ENCODE results near the gene CCDC192.

DNA sequence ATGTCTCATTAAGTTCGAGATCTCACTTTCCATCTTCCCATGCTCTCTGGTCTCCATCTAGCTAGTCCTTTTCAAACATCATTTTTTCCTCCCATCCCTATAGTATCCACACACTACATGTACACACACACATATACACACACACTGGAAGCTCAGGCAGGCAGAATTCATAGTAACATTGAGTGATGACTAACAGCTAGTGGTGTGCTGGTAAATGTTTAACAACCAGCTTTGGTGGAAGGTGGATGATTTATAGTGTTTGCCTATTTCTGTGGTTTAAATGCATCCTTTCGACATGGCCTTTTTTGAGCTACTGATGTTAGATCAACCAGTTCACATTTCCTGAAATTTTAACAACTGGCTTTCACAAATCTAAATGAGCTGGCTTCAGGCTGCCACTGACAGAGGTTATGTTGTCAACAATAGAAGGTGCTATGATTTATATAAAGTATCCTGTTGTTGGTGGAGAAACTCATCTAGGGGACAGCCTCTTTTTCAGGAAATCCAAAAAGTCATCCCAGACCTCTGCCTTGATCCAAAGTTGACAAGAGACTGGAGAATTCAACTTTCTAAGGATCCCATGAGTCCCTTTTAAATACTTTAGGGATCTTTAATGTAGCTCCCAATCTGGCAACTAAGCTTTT, 117.8 kb downstream of the CCDC192 start:
- TF ChIP-seq GLIS3 (CRISPR knock-in tag; IDR thresholded peaks at IDR 0.05) = no peak
- no peak for TF ChIP-seq ZFP3 (CRISPR knock-in tag; IDR thresholded peaks at IDR 0.05)
- TF ChIP-seq, protein P1, sequence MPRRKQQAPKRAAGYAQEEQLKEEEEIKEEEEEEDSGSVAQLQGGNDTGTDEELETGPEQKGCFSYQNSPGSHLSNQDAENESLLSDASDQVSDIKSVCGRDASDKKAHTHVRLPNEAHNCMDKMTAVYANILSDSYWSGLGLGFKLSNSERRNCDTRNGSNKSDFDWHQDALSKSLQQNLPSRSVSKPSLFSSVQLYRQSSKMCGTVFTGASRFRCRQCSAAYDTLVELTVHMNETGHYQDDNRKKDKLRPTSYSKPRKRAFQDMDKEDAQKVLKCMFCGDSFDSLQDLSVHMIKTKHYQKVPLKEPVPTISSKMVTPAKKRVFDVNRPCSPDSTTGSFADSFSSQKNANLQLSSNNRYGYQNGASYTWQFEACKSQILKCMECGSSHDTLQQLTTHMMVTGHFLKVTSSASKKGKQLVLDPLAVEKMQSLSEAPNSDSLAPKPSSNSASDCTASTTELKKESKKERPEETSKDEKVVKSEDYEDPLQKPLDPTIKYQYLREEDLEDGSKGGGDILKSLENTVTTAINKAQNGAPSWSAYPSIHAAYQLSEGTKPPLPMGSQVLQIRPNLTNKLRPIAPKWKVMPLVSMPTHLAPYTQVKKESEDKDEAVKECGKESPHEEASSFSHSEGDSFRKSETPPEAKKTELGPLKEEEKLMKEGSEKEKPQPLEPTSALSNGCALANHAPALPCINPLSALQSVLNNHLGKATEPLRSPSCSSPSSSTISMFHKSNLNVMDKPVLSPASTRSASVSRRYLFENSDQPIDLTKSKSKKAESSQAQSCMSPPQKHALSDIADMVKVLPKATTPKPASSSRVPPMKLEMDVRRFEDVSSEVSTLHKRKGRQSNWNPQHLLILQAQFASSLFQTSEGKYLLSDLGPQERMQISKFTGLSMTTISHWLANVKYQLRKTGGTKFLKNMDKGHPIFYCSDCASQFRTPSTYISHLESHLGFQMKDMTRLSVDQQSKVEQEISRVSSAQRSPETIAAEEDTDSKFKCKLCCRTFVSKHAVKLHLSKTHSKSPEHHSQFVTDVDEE (CRISPR knock-in tag; IDR thresholded peaks at IDR 0.05) = no peak

Measured in SK-N-SH treated with all-trans-retinoic acid at 6 μM for 48 hours (cell line).